ENCODE results near the gene ZC3H4. TPM values are rescaled to one million over a fixed set of nuclear protein-coding genes. Genes with fewer than 3 reads are reported as not detected.

Gene ZC3H4
- total and polyA plus RNA-seq, 9 of the 15 experiments (the other 6 are each of a cell fraction or from before 2014, with no cell fraction given): 2.2 to 75.6 (median 18.3) TPM

GRCh38 chr19:47112997-47113849, at the start of gene ZC3H4 (continued):
- TF ChIP-seq STAG1 (CRISPR knock-in tag; IDR thresholded peaks at IDR 0.05; ENCODE audit: borderline replicate concordance) (no peak), ZC3H4 (CRISPR knock-in tag; IDR thresholded peaks at IDR 0.05; ENCODE audit: borderline replicate concordance) (peak; percentile 20), RAD21 (CRISPR knock-in tag; conservative IDR thresholded peaks at IDR 0.05 in 1 of 2, IDR thresholded peaks at IDR 0.05 in 1 of 2) (no peak), CAMTA2 (CRISPR knock-in tag; conservative IDR thresholded peaks at IDR 0.05) (no peak; the same call in 1 of the 2 replicates), DPF2 (IDR thresholded peaks at IDR 0.05) (peak; percentile 81), CBFA2T2 (conservative IDR thresholded peaks at IDR 0.05) (peak; percentile 80), RNF2 (IDR thresholded peaks at IDR 0.05) (peak; percentile 49; the same call in 1 of the 2 replicates), FOXA3 (CRISPR knock-in tag; conservative IDR thresholded peaks at IDR 0.05 in 1 of 2, IDR thresholded peaks at IDR 0.05 in 1 of 2) (no peak; a peak in 1 of 4 replicates), ZNF445 (CRISPR knock-in tag; IDR thresholded peaks at IDR 0.05; ENCODE audit: low read depth) (no peak), RUNX1 (IDR thresholded peaks at IDR 0.05; ENCODE audit: low read depth) (no peak), TGIF2 (CRISPR knock-in tag; IDR thresholded peaks at IDR 0.05) (no peak), ATF6 (CRISPR knock-in tag; IDR thresholded peaks at IDR 0.05) (no peak), TCF7L2 (IDR thresholded peaks at IDR 0.05; ENCODE audit: low read depth, low read length) (no peak), CTBP1 (IDR thresholded peaks at IDR 0.05; ENCODE audit: borderline replicate concordance) (peak; percentile 25; the same call in 1 of the 2 replicates), STAT5A (IDR thresholded peaks at IDR 0.05; ENCODE audit: borderline replicate concordance, low read length) (no peak), NFXL1 (CRISPR knock-in tag; IDR thresholded peaks at IDR 0.05) (peak; percentile 71; the same call in 1 of the 2 replicates)
- TF ChIP-seq, protein P1, sequence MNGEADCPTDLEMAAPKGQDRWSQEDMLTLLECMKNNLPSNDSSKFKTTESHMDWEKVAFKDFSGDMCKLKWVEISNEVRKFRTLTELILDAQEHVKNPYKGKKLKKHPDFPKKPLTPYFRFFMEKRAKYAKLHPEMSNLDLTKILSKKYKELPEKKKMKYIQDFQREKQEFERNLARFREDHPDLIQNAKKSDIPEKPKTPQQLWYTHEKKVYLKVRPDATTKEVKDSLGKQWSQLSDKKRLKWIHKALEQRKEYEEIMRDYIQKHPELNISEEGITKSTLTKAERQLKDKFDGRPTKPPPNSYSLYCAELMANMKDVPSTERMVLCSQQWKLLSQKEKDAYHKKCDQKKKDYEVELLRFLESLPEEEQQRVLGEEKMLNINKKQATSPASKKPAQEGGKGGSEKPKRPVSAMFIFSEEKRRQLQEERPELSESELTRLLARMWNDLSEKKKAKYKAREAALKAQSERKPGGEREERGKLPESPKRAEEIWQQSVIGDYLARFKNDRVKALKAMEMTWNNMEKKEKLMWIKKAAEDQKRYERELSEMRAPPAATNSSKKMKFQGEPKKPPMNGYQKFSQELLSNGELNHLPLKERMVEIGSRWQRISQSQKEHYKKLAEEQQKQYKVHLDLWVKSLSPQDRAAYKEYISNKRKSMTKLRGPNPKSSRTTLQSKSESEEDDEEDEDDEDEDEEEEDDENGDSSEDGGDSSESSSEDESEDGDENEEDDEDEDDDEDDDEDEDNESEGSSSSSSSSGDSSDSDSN (IDR thresholded peaks at IDR 0.05; ENCODE audit: borderline replicate concordance in 1 of 2, low read depth in 2 of 2, low read length in 2 of 2): no peak; a peak in 2 of 4 replicates
- TF ChIP-seq, protein P2, sequence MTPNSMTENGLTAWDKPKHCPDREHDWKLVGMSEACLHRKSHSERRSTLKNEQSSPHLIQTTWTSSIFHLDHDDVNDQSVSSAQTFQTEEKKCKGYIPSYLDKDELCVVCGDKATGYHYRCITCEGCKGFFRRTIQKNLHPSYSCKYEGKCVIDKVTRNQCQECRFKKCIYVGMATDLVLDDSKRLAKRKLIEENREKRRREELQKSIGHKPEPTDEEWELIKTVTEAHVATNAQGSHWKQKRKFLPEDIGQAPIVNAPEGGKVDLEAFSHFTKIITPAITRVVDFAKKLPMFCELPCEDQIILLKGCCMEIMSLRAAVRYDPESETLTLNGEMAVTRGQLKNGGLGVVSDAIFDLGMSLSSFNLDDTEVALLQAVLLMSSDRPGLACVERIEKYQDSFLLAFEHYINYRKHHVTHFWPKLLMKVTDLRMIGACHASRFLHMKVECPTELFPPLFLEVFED (CRISPR knock-in tag; conservative IDR thresholded peaks at IDR 0.05): peak; percentile 86; the same call in 1 of the 2 replicates
- TF ChIP-seq, protein P3, sequence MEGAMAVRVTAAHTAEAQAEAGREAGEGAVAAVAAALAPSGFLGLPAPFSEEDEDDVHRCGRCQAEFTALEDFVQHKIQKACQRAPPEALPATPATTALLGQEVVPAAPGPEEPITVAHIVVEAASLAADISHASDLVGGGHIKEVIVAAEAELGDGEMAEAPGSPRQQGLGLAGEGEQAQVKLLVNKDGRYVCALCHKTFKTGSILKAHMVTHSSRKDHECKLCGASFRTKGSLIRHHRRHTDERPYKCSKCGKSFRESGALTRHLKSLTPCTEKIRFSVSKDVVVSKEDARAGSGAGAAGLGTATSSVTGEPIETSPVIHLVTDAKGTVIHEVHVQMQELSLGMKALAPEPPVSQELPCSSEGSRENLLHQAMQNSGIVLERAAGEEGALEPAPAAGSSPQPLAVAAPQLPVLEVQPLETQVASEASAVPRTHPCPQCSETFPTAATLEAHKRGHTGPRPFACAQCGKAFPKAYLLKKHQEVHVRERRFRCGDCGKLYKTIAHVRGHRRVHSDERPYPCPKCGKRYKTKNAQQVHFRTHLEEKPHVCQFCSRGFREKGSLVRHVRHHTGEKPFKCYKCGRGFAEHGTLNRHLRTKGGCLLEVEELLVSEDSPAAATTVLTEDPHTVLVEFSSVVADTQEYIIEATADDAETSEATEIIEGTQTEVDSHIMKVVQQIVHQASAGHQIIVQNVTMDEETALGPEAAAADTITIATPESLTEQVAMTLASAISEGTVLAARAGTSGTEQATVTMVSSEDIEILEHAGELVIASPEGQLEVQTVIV (CRISPR knock-in tag; IDR thresholded peaks at IDR 0.05; ENCODE audit: borderline replicate concordance): no peak
